CD4-positive, alpha-beta T cell treated with Interleukin-17A for 1 hour (primary cell): ENCODE results near the gene CBY3.
A peak's percentile ranks its signal among the peaks of the same experiment; 100 is the strongest.
"Not testable (repeated sequence)": the region's sequence is repeated elsewhere in the genome, so short reads cannot be mapped to it uniquely, and the experiment has no call there.

ENCODE experiments used
- DNase-seq: peaks from one replicate; pipeline ENCODE4 v3.0.0-alpha.2; 2020

CBY3 gene

DNA sequence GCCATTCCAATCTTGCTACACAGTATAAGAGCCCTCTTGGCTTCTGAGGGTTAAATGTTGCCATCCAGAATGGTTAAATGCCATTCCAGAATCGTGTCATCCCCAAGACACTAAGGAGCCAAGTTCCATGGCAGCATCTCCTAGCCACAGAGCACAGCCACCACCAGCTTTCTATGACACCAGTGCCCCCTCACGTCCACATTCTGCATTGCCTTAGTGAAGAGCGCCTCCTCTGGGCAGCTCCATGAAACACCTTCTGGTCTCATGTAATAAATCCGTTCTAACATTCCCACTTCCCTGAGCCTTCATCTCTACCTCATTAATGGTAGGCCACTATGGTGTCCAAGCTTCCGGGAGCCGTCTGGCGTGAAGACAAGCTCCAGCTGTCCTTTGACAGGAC, 12.4 kb downstream of the CBY3 start:
- peak; percentile 63 for DNase-seq

DNA sequence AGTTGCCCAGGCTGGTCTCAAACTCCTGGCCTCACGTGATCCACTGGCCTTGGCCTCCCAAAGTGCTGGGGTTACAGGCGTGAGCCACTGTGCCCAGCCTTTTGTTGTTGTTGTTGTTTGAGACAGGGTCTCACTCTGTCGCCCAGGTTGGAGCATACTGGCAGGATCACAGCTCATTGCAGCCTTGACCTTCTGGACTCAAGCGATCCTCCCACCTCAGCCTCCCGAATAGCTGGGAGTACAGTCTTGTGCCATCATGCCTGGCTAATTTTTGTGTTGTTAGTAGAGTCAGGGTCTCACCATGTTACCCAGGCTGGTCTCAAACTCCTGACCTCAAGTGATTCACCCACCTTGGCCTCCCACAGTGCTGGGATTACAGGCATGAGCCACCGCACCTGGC, 19.2 kb downstream of the CBY3 start:
- DNase-seq = not testable (repeated sequence)

DNA sequence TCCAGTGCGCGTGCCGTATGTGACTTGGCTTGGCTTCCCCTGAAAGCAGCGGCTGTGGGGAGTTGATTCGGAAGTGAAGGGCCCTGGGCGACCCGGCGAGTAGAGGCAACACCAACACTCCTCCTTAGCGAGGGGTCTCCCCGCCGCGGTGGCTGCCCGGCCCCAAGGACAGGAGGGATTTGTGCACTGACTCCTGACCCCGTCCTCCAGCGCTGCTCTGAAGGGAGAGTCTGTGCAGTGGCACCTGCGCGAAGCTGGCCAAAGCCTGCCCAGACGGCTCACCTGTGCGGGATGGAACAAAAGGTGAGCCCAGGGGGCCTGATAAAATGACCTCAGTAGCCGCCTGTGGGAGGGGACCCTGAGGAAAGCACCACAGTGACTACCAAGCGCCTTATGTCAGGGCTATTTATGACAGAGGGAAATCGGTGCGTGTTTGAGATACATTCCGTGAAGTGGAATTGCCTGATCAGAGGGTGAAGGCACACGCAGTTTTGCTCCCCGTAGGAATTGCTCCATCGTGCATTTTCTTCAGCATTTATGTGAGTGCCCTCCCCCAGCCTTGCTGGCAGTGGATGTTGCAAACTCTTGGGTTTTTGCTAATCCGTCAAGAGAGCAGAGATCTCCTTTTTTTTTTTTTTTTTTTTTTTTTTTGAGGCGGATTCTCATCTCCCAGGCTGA, 22.5 kb downstream of the CBY3 start:
- DNase-seq = not testable (repeated sequence)

DNA sequence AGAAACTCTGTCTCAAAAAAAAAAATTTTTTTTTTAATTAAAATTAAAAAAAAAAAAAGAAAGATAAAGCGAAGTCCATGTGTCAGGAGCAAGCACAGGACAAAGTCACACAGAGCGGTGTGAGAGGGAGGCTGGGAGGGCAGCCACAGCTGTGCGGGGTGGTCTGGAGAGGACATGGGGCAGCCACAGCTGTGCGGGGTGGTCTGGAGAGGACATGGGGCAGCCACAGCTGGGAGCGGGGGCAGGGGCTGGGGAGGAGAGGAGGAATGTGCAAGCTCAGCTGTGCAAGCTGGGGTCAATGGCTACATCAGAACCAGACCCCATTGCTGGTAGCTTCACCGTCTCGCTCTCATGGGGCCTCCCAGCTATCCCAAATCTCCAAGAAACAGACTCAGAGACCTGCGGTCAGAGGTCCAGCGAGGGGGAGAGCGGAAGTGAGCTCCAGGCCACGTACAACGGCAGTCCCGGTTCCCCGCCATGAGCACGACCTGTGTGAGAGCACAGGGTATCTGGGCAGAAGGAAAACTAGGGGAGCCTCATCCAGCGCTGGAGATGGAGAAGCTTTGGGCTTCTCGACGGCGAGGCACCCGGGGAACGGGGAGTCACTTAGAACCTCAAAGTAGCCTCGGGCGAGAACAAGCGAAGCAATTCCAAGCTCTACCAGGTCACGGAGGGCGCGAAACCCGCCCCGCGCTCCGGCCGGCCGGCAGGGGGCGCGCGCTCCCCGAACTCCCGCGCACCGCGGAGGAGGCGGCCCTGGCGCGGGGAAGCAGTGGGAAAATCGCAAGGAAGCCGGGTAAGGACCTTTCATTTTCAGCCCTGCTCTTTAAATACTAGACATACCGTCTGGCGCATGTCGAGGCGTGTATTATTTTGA, 23.3 kb downstream of the CBY3 start:
- DNase-seq = not testable (repeated sequence)

DNA sequence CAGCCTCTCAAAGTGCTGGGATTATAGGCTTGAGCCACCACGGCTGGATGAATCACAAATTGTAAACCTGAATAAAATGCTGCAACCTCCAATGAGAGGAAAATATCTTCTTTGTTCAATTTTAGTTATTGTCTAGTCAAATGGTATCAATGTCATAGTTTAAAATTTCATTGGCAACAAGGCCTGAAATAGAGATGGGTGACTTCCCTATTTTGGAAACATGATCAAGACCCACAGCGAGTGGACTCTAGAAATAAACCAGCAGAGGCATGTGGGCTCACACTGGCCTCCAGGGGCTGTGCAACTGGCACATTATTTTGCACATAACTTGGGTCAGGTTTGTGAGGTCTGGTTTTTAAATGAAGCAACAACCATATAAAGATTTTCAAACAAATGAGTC, 27.7 kb downstream of the CBY3 start:
- DNase-seq = not testable (repeated sequence)

DNA sequence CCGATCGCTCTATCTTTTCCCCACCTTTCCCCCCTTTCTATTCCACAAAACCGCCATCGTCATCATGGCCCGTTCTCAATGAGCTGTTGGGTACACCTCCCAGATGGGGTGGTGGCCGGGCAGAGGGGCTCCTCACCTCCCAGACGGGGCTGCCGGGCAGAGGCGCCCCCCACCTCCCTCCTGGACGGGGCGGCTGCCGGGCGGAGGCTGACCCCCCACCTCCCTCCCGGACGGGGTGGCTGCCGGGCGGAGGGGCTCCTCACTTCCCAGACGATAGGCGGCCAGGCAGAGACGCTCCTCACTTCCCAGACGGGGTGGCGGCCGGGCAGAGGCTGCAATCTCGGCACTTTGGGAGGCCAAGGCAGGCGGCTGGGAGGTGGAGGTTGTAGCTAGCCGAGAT, 30.6 kb downstream of the CBY3 start:
- DNase-seq = not testable (repeated sequence)

DNA sequence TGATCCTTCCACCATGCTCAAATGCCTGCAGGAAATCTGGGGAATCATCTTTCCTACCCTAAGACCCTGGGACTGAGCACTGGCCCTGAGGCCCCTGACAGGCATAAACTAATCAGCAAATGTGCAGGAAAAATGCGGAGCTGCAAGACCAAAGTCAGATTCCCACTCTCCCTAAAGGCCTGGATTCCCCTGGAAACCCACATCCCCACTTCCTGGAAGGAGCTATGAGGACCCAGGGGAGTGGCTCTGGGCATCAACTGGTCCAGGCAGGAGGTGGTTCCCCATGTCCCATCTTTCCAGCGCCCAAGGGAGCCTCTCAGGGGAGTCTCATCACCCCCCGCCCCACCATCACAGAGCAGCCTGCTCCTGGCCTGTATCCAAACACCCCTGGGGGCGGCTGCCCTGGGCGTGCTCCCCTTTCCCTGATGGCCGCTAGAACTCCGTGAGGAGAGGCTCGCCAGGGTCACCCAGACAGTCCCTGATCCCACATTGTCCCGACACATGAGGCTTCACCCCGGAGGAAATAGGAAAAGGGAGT, 31.6 kb downstream of the CBY3 start:
- DNase-seq = not testable (repeated sequence)

DNA sequence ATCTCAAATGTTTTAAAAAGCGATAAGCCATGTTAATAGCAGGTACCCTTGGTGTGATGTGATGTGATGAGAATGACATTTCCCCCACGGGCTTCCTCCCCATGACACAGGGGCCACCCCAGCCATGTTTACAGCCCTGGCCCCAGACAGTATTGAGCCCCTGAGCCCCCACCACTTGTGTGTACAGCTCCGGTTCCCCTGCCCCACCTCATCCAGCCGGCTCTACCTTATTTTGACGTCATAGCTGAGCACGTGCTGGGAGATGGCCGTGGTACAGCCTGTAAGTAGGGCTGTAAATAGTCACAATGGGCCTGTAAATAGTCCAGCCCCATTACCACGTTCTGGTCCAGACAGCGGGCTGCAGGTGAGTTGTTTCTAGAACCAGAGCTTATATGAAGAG, 32.4 kb downstream of the CBY3 start:
- no peak for DNase-seq

DNA sequence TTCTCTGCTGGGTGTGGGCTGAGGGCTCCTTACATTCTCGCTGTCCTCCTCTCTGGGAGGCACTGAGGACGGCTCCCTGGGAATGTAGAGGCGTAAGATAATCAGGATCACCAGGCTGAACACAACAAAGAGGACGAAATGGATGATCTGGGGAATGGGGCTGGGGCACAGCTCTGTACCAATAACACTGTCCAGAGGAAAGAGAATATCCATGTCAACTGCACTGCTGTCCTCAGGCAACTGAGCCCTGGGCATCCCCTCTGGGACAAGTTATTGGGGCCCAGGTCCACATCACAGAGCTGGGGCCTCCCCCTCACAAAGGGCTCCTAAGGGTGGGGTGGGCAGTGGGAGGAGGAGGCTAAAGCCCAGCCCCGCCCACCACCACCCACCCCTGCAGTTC, 36.1 kb downstream of the CBY3 start:
- not testable (repeated sequence) for DNase-seq

DNA sequence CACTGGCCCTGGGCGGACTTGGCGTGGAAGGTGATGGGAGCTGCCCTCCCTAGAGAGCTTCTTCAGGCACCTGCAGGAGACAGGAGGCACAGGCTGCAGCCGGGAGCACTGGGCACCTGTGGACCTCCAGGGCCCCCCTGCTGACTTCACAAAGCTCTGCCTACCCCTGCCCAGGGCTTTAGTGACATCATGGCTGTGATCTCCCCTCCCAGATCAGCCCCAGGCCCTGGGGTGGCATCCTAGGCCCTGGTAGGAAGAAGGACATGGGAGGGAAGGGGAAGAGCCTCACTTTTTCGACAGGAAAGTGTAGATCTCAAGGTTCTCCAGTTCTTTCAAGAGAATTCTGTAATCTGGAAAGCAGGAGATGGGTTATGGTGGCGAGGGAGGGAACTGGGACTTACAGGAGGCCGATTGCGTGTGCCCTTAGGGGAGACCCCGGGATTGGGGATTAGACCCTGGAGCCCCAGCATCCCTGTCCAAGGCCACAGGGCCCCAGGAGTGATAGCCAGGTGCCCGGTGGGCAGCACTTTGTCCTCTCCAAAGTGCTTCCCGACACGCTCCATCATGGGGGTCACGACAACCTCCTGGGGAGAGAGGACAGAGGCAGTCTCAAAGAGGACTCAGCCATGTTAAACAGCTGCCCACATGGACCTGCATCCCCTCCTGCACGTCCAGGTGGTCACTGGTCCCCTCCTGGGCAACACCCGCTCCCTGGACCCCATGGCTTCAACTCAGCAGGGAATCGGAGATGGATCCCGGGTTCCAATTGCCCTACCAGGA, 37.5 kb downstream of the CBY3 start:
- not testable (repeated sequence) for DNase-seq

DNA sequence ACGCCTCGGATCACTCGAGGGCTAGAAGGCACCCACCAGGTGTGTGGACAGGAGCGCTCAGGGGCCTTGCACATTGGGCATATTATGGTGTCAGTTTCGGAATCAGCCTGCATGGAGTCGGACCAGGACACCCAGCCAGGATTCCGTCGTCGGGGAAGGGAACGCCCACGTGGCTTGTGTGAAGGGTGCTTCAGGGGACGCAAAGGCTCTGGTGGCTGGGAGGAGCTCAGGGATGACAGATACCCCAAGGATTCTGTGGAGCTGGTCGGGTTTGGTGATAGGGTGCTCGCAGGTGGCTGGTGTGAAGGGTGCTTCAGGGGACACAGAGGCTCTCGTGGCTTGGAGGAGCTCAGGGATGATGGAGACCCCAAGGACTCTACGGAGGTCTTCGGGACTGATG, 38.2 kb downstream of the CBY3 start:
- not testable (repeated sequence) for DNase-seq

DNA sequence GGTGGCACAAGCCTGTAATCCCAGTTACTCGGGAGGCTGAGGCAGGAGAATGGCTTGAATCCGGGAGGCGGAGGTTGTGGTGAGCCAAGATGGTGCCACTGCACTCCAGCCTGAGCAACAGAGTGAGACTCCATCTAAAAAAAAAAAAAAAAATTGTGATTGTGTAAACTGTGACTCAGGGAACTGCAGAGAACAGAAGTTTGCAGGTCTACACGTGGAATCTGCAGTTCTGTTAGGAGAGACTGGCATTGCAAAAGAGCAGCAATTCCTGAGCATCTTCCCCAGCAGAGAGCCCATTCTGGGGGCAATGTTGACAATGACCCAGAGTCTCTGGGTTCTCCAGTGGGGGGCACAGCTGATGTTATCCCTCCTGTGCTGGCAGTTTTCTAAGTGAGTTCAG, 39.1 kb downstream of the CBY3 start:
- not testable (repeated sequence) for DNase-seq

DNA sequence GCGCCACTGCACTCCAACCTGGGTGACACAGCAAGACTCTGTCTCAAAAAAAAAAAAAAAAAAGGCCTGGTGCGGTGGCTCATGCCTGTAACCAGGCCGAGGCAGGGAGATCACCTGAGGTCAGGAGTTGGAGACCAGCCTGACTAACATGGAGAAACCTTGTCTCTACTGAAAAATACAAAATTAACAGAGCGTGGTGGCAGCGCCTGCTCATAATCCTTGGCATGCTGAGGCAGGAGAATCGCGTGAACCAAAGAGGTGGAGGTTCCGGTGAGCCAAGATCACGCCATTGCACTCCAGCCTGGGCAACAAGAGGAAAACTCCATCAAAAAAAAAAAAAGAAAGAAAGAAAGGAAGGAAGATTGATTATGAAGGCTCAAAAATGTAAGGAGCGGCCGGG, 41.5 kb downstream of the CBY3 start:
- DNase-seq = not testable (repeated sequence)

DNA sequence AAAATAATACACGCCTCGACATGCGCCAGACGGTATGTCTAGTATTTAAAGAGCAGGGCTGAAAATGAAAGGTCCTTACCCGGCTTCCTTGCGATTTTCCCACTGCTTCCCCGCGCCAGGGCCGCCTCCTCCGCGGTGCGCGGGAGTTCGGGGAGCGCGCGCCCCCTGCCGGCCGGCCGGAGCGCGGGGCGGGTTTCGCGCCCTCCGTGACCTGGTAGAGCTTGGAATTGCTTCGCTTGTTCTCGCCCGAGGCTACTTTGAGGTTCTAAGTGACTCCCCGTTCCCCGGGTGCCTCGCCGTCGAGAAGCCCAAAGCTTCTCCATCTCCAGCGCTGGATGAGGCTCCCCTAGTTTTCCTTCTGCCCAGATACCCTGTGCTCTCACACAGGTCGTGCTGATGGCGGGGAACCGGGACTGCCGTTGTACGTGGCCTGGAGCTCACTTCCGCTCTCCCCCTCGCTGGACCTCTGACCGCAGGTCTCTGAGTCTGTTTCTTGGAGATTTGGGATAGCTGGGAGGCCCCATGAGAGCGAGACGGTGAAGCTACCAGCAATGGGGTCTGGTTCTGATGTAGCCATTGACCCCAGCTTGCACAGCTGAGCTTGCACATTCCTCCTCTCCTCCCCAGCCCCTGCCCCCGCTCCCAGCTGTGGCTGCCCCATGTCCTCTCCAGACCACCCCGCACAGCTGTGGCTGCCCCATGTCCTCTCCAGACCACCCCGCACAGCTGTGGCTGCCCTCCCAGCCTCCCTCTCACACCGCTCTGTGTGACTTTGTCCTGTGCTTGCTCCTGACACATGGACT, 46.3 kb downstream of the CBY3 start:
- not testable (repeated sequence) for DNase-seq

DNA sequence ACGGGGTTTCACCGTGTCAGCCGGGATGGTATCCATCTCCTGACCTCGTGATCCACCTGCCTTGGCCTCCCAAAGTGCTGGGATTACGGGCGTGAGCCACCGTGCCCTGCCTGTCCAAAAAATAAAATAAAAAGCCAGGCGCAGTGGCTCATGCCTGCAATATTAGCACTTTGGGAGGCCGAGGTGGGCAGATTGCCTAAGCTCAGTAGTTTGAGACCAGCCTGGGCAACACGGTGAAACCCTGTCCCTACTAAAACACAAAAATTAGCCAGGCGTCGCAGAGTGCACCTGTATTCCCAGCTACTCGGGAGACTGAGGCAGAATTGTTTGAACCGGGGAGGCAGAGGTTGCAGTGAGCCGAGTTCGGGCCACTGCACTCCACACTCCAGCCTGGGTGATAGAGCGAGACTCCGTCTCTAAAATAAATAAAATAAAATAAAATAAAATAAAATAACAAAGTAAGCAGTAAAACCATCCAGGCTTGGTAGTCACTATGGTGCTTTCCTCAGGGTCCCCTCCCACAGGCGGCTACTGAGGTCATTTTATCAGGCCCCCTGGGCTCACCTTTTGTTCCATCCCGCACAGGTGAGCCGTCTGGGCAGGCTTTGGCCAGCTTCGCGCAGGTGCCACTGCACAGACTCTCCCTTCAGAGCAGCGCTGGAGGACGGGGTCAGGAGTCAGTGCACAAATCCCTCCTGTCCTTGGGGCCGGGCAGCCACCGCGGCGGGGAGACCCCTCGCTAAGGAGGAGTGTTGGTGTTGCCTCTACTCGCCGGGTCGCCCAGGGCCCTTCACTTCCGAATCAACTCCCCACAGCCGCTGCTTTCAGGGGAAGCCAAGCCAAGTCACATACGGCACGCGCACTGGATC, 47.1 kb downstream of the CBY3 start:
- DNase-seq = not testable (repeated sequence)
